HG02870 (cell line): Measurements from ENCODE around the gene IL25.
"Not testable (repeated sequence)": the region's sequence is repeated elsewhere in the genome, so short reads cannot be mapped to it uniquely, and the experiment has no call there.

Source experiments
- ATAC-seq: cut with Tn5 transposase; IDR thresholded peaks from one replicate; pipeline ENCODE4 v1.9.1; 2021; ENCODE audit warnings: mild to moderate bottlenecking, moderate library complexity; ENCODE audit not compliant: unreplicated experiment

The IL25 gene

DNA sequence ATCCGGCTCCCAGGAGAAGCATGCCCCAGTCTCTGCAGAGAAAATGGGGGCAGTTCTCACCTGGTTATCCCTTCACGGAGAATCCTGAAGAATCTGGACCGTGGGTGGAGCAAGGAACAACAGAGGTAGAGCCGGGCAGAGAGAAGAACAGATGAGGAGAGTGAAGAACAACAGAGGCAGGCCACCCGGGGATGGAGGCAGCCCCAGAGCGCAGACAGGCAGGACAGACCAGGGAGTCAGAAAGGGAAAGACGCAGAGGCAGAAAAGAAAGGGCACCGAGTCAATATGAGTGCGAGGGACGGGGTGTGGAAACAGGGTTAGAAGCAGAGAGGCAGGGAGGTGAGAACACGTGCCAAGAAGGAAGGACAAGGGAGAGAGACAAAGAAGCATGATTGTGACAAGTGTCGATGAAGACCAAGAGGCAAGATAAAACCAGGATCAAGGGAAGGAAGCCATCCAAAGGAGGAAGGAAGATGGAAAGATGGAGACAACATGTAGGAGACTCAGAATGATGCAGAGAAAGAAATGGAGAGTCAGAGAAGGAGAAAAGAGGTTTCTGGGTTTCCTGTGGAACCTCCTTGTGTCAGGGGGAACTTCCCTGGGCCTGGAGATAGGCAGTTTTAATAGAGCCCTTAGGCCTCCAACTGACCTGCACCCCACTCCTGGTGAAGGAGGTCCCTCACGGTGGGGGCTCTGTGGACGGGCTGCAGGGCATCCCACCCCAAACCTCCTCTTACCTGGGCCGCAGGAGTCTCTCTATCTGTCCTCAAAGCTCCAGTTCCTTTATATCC is 35.1 kb downstream of the IL25 start, which contains the start of gene MYH6:
TSS of gene MYH6 (minus strand) at position 758 of the 791 bp plus-strand sequence. CDS start 1,050 bp downstream, outside the sequence.
- no peak for ATAC-seq

DNA sequence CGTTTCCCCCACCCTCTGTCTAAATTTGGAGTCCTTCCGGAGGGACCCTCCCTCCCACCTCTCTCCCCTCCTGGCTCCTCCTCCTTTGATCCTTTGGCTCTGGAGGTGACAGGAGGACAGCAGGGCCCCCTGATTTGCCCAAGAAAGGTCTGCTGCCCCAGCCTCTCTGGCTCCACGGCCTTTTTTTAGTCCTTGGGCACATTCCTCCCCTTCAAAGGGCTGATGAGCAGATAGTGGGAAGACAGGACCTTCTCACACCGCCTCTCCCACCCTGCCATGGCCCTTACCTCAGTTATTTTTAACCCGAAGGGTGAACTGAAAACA is 35.7 kb downstream of the IL25 start:
- no peak for ATAC-seq

DNA sequence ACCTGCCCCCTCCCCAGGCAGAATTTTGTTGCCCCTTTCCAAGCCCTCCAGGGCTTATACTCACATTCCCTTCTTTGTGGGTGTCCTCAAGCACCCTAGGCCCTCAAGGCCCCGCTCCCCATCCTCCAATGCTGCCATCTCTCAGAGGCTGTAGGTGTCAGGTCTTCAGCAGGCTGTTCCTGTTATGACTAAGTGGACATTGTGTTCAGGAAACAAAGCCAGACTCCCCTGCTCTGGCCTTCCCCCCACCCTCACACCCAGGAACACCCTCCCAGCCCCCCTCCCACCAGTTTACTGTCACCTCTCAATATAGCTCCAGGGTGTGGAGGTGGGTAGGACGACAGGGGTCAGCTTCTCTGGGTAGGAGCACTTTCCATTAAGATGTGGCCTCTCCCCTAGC is 36.9 kb downstream of the IL25 start:
- ATAC-seq = no peak

DNA sequence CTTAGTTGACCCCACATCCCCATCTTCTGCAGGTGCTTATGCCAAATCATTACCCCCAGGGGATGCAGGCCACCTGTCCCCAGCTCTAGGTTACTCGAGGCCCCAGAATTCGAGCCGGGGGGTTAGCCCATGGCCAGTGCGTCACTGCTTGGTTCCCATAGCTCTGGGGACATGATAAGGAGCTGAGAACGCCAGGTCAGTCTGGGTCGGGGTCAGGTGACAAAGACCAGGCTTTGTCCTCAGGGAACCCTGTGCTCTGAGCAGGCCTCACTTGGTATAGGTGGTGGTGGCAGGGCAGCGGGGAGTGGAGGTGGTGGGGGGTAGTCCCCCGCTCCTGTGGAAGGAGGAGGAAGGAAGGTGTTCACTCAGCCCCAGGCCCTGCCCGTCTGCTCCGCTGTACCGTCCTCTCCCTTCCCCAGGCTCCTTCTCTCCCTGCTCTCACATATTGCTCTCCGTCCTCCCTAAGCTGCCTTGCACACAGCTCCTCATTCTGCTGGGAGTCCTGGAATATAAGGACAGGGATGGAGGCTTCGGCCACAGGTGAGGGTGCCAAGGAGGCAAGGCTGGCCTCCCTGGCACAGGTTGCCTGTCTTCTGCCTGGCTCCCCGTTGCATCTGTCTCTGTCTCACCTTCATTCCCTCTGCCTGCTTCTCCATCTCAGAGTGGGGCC is 37.5 kb downstream of the IL25 start:
- ATAC-seq = no peak

DNA sequence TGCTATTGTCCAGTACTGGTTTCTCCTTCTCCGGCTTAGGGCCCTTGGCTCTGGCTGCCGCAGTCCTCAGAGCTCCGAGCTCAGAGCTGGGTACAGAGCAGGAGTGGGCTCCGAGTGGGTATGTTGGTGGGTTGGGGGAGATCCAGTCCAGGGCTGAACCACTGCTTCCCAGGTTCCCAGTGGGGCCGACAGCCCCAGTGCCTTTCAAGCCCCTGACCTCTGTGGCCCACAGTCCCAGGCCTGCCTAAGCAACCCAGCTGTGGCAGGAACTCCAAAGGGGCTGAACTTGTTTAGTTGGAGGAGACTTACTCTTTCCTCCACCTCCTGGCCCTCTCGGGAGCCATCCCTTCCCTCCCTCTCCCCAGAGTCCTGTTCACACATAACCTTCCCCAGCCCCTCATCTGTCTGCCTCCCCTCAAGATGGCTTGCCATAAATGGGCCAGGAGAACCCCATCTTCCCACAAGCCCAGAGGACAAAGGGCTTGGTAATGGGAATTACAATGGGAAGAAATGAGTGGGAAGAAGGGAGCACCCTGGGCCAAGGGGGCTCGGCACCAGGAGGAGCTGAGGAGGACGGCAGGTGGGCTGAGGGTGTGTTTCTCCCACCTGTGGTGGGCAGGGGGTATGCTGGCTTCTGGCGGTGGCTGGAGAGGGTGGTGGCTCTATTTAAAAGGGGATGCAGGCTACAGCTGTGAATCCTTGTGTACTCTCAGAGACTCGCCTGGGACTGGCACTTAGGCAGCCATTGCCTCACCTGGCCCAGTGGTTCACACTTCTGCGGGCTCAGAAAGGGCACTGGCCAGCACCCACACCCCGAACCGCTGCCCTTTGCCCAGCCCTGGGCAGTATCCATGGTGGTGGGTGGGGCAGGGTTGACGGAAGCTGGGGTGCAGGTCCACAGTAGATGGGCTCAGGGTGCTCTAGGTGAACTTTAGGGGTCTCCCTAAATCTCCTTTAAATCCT is 39.2 kb downstream of the IL25 start:
- ATAC-seq = no peak

DNA sequence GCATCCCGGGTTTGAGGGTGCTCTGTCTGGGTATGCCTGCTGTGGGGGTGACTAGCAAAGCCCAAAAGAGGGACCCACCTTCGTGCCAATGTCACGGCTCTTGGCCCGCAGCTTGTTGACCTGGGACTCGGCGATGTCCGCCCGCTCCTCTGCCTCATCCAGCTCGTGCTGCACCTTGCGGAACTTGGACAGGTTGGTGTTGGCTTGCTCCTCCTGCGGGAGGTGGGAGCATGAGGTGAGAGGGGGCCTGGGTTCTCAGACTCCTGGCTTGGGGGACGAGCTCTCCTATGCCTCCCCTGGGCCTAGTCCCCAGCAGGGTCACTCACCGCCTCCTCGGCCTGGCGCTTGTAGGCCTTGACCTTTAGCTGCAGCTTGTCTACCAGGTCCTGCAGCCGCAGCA is 41.1 kb downstream of the IL25 start:
- ATAC-seq = no peak

DNA sequence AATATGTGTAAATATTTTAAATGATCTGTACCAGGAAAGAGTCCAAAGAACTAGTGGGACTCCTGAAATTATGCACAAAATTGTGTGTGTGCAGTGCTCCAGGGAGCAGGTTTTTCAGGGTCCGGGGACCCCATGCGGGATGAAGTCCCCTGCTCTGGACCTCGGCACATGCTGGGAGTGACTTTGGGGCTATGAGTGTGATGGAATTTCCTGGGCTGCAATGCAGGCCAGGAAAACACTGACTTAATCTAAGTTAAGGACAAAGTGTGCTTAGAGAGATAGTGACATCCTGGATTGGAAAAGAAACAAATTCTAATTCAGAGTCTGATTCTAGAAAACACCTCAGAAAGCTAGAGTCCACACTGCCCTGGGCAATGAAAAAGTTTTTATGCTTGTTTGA is 41.6 kb downstream of the IL25 start:
- ATAC-seq = no peak

DNA sequence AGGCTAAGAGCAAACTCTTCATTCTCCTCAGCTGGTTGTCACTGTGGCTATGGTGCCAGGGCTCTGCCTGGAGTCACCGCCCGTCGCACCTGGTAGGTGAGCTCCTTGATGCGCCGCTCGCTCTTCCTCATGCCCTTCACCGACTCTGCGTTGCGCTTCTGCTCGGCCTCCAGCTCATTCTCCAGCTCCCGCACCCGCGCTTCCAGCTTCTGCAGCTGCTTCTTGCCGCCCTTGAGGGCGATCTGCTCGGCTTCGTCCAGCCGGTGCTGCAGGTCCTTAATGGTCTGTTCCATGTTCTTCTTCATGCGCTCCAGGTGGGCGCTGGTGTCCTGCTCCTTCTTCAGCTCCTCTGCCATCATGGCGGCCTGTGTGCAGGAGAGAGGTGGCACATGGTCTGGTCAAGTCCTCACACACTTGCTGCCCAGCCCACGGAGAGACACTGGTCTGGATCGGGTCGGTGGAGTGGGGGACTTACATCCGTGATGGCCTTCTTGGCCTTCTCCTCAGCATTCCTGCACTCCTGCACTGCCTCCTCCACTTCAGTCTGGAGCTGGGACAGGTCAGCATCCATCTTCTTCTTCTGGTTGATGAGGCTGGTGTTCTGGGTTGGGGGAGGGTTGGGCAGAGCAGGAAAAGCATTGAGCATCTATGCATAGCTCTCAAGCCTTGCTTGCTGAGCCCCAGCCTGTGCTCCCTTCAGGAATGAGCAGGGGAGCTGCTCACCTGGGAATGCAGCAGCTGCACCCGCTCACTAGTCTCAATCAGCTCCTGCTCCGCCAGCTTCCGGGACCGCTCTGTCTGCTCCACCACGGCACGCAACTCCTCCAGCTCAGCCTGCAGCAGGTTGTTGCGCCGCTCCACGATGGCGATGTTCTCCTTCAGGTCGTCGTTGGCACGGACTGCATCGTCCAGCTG is 42.6 kb downstream of the IL25 start:
- ATAC-seq = no peak

DNA sequence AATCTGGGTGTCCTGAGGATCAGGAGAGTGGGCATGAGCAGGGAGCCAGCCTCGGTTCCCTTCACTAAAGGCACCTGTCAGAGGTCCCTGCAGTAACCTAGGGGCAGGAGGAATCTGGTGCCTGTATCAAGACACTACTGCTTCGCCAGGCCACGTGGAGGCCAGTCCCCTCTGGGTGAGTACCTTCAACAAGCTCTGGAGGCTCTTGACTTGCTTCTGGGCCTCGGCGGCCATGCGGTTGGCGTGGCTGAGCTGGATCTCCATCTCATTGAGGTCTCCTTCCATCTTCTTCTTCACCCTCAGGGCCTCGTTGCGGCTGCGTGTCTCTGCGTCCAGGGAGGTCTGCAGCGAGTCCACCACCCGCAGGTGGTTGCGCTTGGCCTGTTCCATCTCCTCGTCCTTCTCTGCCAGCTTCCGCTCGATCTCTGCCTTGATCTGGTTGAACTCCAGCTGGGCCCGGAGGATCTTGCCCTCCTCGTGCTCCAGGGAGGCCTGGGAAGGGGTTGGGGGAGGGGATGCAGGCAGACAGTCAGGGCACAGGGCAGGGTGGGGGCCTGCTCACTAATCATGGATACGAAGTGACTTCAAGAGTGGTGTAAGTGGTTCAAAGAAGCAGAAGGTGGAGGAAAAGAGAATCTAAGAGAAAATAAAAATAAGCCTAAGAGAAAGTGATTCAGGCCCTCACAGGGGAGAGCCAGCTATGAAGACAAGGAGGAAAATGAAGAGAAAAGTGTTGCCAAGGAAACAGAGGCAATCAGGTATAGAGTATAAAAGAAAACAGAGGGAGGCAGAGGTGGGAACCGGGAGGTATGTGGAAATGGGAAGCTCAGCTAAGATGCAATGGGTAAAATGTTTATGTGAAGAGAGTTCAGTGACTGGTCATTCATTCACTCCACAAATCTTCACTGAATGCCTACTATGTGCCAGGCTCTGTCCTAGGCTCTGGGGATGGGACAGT is 43.5 kb downstream of the IL25 start:
- ATAC-seq = no peak

DNA sequence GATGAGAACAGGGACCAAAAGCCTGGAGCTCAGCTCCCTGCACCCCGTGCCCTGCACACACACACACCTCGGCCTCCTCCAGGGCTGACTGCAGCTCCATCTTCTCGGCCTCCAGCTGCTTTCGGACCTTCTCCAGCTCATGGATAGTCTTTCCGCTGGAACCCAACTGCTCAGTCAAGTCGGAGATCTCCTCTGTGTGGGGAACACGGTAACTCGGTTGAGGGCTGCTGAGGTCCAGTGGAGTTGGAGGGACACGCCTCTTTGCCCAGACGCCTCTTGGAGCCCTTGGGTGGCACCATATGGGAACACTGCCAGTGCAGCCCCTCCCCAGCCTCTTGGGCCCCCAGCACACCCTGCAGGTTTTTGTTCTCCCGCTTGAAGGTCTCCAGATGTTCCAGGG is 44.2 kb downstream of the IL25 start:
- ATAC-seq = no peak

DNA sequence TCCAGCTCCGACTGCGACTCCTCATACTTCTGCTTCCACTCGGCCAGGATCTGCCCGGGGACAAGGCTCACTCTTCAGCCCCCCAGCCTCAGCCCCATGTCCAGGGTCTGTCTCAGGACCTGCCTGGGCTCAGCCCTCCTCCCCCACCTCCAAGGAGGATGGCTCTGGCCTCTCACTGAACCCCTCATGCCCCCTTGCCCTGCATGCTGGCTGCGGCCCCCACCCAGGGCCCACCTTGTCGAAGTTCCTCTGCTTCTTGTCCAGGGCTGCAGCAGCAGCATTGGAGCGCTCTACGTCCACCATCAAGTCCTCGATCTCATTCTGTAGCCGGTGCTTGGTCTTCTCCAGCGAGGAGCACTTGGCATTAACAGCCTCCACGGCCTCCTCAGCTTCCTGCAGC is 44.7 kb downstream of the IL25 start:
- not testable (repeated sequence) for ATAC-seq

DNA sequence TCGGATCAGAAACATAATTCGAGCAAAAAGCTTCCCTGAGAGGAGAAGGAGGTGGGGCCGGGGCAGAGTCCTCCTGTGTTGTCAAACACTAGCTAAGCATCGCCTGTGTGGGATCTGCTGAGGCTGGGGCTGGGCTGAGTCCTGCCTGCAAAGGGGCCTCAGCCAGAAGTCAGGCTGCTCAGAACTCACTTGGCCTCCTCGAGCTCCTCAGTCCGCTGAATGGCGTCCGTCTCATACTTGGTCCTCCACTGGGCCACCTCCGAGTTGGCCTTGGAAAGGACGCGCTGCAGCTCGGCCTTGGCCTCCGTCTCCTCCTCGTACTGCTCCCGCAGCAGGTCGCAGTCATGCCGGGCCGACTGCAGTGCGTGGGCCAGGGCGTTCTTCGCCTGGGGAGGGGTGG is 45.4 kb downstream of the IL25 start:
- no peak for ATAC-seq

DNA sequence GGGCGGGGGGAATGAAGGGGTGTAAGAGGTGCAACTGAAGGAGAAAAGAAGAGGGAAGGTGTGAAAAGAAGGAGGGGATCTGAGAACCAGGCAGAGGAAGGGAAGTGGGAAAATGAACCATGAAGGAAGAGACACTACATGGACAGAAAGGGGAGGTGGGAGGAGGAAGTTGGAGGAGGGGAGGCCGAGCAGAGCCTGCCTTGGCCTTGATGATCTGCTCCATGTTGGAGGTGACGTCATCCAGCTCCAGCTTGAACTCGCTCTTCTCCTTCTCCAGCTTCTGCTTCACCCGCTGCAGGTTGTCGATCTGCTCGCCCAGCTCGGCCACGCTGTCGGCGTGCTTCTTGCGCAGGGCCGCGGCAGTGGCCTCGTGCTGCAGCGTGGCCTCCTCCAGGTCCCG is 47.0 kb downstream of the IL25 start:
- ATAC-seq = not testable (repeated sequence)

DNA sequence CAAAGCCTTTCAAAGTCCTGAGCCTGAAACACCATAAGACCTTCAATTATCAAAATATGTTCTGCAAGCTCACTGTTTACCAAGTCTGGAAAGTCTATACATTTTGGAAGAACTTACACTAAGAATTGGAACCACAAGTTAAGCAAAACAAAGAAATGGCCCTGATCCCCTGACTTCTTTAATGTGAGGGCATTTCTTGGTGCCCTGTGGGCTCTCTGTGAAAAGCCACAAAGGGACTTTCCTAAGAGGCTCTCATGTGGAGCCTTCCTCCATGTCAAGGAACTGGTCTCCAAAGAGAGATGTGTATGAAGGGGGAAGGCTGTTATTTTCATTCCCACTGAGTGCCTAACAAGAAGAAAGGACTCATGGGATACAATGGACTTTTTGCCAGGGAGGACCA is 49.0 kb downstream of the IL25 start:
- no peak for ATAC-seq

DNA sequence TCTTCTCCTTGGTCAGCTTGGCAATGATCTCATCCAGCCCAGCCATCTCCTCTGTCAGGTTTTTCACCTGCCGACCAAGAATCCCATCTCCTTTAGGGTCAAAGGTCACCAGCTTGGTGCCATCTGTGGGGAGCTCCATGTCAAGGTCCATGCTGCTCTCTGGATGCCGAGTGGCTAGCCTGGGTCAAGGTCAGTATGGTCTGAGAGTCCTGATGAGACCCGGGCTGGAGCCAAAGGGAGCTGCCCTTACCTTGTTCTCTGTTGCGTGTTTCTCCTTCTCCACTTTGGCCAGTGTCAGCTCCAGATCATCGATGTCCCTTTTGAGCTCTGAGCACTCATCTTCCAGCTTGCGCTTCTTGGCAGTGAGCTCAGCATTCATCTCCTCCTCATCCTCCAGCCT is 51.0 kb downstream of the IL25 start:
- no peak for ATAC-seq

DNA sequence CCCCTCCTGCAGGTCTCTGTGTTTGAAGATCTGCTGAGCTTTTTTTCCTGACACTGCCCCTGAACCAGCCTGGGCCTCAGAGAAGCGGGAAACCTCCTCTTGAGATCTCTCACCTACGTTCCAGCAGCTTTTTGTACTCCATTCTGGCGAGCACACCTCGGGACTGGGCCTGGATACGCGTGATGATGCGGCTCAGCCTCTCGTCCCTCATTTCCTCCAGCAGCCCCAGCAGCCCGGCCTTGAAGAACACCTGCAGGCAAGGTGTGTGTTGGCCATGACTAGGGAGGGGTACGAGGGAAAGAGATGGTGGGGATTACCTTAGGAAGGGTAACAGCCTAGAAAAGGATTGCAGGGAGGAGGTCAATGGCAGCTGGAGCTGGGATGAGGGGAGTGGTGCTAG is 52.6 kb downstream of the IL25 start:
- no peak for ATAC-seq

DNA sequence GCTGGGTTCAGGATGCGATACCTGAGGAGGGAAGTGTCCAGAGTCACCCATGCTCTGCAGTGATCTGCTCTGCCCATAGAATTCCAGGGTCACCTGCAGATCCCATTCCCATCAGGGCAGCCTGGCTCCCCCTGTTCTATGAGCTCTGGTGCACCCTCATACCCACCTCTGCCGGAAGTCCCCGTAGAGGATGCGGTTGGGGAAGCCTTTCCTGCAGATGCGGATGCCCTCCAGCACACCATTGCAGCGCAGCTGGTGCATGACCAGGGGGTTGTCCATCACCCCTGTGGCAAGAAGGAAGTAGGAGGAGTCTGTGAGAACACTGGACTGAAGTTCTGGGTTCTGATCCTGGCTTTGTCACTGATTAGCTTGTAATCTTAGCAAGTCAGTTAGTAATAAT is 53.2 kb downstream of the IL25 start:
- not testable (repeated sequence) for ATAC-seq
